ENCODE results near the gene LIN54. TPM values are rescaled to one million over a fixed set of nuclear protein-coding genes. Genes with fewer than 3 reads are reported as not detected.

The LIN54 gene
- total and polyA plus RNA-seq, 2 of the 13 experiments (the other 11 are each of a cell fraction or from before 2014, with no cell fraction given): 25.2 to 32.9 TPM

DNA sequence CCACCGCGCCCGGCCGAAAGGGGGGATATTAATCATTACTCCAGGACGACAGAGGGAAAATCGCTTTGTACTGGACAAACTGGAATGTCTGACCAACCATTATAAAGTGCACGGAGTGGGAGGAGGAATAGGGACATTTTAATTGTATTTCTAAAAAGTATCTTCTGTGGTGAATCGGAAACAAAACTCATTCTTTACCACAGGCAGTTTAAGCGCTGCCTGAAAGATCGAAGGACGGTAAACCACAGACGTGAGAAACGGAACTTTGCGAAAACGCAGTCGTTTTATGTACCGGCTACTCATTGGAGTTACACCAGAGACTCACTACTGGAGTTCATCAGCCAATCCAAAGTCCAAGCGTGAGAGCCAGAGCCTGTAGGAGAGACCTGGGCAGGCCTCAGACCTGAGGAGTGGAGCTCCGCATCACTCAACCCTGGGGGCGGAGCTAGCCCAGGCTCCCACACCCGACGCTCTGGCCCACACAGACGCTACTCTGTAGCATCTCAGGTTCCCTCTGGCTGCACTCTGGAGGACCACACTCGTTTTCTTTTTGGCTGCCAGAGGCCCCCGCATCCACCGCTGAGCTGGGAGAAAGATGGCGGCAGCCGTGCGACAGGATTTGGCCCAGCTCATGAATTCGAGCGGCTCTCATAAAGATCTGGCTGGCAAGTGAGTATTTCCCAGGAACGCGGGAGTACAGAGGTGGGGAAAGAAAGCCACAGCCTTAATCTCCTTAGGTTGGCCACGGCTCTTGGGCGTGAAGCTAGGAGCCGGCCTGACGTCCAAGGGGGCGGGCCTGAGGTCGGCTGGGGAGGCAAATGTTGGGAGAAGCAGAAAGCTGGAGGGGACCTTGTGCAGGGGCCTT is 24.2 kb upstream of the LIN54 start, which contains the start of gene COPS4 (continued):
- TF ChIP-seq, protein P1, sequence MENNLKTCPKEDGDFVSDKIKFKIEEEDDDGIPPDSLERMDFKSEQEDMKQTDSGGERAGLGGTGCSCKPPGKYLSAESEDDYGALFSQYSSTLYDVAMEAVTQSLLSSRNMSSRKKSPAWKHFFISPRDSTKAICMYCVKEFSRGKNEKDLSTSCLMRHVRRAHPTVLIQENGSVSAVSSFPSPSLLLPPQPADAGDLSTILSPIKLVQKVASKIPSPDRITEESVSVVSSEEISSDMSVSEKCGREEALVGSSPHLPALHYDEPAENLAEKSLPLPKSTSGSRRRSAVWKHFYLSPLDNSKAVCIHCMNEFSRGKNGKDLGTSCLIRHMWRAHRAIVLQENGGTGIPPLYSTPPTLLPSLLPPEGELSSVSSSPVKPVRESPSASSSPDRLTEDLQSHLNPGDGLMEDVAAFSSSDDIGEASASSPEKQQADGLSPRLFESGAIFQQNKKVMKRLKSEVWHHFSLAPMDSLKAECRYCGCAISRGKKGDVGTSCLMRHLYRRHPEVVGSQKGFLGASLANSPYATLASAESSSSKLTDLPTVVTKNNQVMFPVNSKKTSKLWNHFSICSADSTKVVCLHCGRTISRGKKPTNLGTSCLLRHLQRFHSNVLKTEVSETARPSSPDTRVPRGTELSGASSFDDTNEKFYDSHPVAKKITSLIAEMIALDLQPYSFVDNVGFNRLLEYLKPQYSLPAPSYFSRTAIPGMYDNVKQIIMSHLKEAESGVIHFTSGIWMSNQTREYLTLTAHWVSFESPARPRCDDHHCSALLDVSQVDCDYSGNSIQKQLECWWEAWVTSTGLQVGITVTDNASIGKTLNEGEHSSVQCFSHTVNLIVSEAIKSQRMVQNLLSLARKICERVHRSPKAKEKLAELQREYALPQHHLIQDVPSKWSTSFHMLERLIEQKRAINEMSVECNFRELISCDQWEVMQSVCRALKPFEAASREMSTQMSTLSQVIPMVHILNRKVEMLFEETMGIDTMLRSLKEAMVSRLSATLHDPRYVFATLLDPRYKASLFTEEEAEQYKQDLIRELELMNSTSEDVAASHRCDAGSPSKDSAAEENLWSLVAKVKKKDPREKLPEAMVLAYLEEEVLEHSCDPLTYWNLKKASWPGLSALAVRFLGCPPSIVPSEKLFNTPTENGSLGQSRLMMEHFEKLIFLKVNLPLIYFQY (CRISPR knock-in tag; IDR thresholded peaks at IDR 0.05; ENCODE audit: borderline replicate concordance): 0 out of 2 replicates have a peak, but pooled peaks have one; percentile 48
- TF ChIP-seq, protein P2, sequence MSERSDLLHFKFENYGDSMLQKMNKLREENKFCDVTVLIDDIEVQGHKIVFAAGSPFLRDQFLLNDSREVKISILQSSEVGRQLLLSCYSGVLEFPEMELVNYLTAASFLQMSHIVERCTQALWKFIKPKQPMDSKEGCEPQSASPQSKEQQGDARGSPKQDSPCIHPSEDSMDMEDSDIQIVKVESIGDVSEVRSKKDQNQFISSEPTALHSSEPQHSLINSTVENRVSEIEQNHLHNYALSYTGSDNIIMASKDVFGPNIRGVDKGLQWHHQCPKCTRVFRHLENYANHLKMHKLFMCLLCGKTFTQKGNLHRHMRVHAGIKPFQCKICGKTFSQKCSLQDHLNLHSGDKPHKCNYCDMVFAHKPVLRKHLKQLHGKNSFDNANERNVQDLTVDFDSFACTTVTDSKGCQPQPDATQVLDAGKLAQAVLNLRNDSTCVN (CRISPR knock-in tag; IDR thresholded peaks at IDR 0.05; ENCODE audit: borderline replicate concordance): no peak
- TF ChIP-seq KDM1A (CRISPR knock-in tag; IDR thresholded peaks at IDR 0.05): no peak; the same call in 1 of the 2 replicates
- no peak for TF ChIP-seq LCORL (IDR thresholded peaks at IDR 0.05)
- peak; percentile 82 for TF ChIP-seq LCORL (CRISPR knock-in tag; IDR thresholded peaks at IDR 0.05)
- TF ChIP-seq, protein P3, sequence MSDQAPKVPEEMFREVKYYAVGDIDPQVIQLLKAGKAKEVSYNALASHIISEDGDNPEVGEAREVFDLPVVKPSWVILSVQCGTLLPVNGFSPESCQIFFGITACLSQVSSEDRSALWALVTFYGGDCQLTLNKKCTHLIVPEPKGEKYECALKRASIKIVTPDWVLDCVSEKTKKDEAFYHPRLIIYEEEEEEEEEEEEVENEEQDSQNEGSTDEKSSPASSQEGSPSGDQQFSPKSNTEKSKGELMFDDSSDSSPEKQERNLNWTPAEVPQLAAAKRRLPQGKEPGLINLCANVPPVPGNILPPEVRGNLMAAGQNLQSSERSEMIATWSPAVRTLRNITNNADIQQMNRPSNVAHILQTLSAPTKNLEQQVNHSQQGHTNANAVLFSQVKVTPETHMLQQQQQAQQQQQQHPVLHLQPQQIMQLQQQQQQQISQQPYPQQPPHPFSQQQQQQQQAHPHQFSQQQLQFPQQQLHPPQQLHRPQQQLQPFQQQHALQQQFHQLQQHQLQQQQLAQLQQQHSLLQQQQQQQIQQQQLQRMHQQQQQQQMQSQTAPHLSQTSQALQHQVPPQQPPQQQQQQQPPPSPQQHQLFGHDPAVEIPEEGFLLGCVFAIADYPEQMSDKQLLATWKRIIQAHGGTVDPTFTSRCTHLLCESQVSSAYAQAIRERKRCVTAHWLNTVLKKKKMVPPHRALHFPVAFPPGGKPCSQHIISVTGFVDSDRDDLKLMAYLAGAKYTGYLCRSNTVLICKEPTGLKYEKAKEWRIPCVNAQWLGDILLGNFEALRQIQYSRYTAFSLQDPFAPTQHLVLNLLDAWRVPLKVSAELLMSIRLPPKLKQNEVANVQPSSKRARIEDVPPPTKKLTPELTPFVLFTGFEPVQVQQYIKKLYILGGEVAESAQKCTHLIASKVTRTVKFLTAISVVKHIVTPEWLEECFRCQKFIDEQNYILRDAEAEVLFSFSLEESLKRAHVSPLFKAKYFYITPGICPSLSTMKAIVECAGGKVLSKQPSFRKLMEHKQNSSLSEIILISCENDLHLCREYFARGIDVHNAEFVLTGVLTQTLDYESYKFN (CRISPR knock-in tag; conservative IDR thresholded peaks at IDR 0.05): peak; percentile 87
- TF ChIP-seq HMG20A (CRISPR knock-in tag; IDR thresholded peaks at IDR 0.05; ENCODE audit: borderline replicate concordance): peak; percentile 15; the same call in 1 of the 2 replicates
- TF ChIP-seq DNMT1 (CRISPR knock-in tag; IDR thresholded peaks at IDR 0.05): 0 out of 2 replicates have a peak, but pooled peaks have one; percentile 18
- TF ChIP-seq MYC (CRISPR knock-in tag; IDR thresholded peaks at IDR 0.05; ENCODE audit: borderline replicate concordance): peak; percentile 70; the same call in 1 of the 2 replicates
- peak; percentile 59 for TF ChIP-seq FOXA3 (CRISPR knock-in tag; IDR thresholded peaks at IDR 0.05)
- TF ChIP-seq, protein P4, sequence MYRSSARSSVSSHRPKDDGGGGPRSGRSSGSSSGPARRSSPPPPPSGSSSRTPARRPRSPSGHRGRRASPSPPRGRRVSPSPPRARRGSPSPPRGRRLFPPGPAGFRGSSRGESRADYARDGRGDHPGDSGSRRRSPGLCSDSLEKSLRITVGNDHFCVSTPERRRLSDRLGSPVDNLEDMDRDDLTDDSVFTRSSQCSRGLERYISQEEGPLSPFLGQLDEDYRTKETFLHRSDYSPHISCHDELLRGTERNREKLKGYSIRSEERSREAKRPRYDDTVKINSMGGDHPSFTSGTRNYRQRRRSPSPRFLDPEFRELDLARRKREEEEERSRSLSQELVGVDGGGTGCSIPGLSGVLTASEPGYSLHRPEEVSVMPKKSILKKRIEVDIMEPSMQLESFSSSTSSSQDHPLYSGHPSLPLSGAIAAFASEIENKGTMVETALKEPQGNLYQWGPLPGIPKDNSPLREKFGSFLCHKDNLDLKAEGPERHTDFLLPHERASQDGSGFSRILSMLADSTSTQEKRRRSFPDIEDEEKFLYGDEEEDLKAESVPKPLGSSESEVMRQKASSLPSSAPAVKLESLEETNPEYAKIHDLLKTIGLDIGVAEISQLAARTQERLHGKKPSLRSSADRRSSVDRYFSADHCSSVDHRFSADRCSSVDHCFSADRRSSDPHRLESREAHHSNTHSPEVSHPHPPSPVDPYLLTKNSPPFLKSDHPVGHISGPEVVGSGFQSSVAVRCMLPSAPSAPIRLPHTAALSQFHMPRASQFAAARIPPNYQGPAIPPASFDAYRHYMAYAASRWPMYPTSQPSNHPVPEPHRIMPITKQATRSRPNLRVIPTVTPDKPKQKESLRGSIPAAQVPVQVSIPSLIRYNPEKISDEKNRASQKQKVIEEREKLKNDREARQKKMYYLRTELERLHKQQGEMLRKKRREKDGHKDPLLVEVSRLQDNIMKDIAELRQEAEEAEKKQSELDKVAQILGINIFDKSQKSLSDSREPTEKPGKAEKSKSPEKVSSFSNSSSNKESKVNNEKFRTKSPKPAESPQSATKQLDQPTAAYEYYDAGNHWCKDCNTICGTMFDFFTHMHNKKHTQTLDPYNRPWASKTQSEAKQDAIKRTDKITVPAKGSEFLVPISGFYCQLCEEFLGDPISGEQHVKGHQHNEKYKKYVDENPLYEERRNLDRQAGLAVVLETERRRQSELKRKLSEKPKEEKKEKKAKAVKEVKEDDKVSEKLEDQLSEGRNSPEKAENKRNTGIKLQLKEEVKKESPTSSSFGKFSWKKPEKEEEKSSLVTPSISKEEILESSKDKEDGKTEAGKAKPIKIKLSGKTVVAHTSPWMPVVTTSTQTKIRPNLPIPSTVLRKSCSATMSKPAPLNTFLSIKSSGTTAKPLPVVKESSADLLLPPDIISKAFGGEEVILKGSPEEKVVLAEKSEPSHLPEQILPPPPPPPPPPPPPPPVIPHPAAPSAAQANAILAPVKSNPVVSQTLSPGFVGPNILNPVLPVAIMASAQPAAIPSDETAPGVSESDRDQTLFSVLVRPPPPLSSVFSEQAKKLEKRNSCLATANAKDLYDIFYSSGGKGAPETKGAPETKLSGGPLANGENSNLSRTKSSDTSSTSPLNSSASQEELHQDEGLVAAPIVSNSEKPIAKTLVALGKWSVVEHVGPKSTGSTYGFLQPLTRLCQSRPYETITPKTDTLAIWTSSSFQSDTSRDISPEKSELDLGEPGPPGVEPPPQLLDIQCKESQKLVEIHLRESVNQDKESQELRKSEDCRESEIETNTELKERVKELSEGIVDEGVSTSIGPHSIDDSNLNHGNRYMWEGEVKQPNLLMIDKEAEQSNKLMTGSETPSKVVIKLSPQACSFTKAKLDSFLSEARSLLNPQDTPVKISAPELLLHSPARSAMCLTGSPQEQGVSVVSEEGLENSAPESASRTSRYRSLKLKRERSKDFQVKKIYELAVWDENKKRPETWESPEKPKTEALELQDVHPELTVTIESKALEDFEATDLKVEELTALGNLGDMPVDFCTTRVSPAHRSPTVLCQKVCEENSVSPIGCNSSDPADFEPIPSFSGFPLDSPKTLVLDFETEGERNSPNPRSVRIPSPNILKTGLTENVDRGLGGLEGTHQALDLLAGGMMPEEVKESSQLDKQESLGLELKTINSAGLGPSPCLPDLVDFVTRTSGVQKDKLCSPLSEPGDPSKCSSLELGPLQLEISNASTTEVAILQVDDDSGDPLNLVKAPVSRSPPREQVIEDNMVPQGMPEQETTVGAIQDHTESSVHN (CRISPR knock-in tag; IDR thresholded peaks at IDR 0.05): peak; percentile 83; the same call in 1 of the 2 replicates
